Measurements from ENCODE around the gene TPD52L1.
A peak's percentile ranks its signal among the peaks of the same experiment; 100 is the strongest.
"Not testable (repeated sequence)": the region's sequence is repeated elsewhere in the genome, so short reads cannot be mapped to it uniquely, and the experiment has no call there.

Gene TPD52L1

GRCh38 chr6:125153391-125154117, at the start of gene TPD52L1:
Gene TPD52L1, plus strand, starts transcription at chr6:125153773. Its CDS starts 179 bp downstream, at chr6:125153952.
- peak; percentile 34 to 36 for DNase-seq (ENCODE audit: low read depth in 2 of 2)

- DNase-seq (ENCODE audit: low read depth in 2 of 2), result no peak
Measured at GRCh38 chr6:125104425-125104824, 49.1 kb upstream of the TPD52L1 start.

GRCh38 chr6:125107048-125107447, 46.5 kb upstream of the TPD52L1 start:
- DNase-seq (ENCODE audit: low read depth in 2 of 2), result no peak

GRCh38 chr6:125107896-125108295, 45.7 kb upstream of the TPD52L1 start:
- DNase-seq (ENCODE audit: low read depth in 2 of 2), result no peak

- DNase-seq (ENCODE audit: low read depth in 2 of 2), result no peak
Measured at GRCh38 chr6:125110056-125110455, 43.5 kb upstream of the TPD52L1 start.

- DNase-seq (ENCODE audit: low read depth in 2 of 2), result no peak
Measured at GRCh38 chr6:125111219-125111983, 42.2 kb upstream of the TPD52L1 start.

GRCh38 chr6:125112934-125113333, 40.6 kb upstream of the TPD52L1 start:
- no peak for DNase-seq (ENCODE audit: low read depth in 2 of 2)

- peak in 1 of 2 donors; percentile 8 for DNase-seq (ENCODE audit: low read depth in 2 of 2)
Measured at GRCh38 chr6:125114248-125114858, 39.2 kb upstream of the TPD52L1 start.

- DNase-seq (ENCODE audit: low read depth in 2 of 2), result no peak
Measured at GRCh38 chr6:125116170-125116569, 37.4 kb upstream of the TPD52L1 start.

GRCh38 chr6:125116710-125117109, 36.9 kb upstream of the TPD52L1 start:
- no peak for DNase-seq (ENCODE audit: low read depth in 2 of 2)

GRCh38 chr6:125117818-125118217, 35.8 kb upstream of the TPD52L1 start:
- DNase-seq (ENCODE audit: low read depth in 2 of 2), result no peak

- DNase-seq (ENCODE audit: low read depth in 2 of 2), result no peak
Measured at GRCh38 chr6:125120054-125120590, 33.5 kb upstream of the TPD52L1 start.

GRCh38 chr6:125121894-125122293, 31.7 kb upstream of the TPD52L1 start:
- DNase-seq (ENCODE audit: low read depth in 2 of 2), result no peak

GRCh38 chr6:125123051-125123450, 30.5 kb upstream of the TPD52L1 start:
- DNase-seq (ENCODE audit: low read depth in 2 of 2), result no peak

- DNase-seq (ENCODE audit: low read depth in 2 of 2), result no peak
Measured at GRCh38 chr6:125123468-125124048, 30.0 kb upstream of the TPD52L1 start.

GRCh38 chr6:125124049-125124669, 29.4 kb upstream of the TPD52L1 start:
- DNase-seq (ENCODE audit: low read depth in 2 of 2), result no peak

GRCh38 chr6:125125856-125126255, 27.7 kb upstream of the TPD52L1 start:
- not testable (repeated sequence) for DNase-seq (ENCODE audit: low read depth in 2 of 2)

GRCh38 chr6:125129354-125129753, 24.2 kb upstream of the TPD52L1 start:
- DNase-seq (ENCODE audit: low read depth in 2 of 2), result no peak

- no peak for DNase-seq (ENCODE audit: low read depth in 2 of 2)
Measured at GRCh38 chr6:125132058-125132457, 21.5 kb upstream of the TPD52L1 start.

GRCh38 chr6:125136378-125136777, 17.2 kb upstream of the TPD52L1 start:
- DNase-seq (ENCODE audit: low read depth in 2 of 2), result no peak

- DNase-seq (ENCODE audit: low read depth in 2 of 2), result no peak
Measured at GRCh38 chr6:125138083-125138482, 15.5 kb upstream of the TPD52L1 start.

GRCh38 chr6:125140808-125141207, 12.8 kb upstream of the TPD52L1 start:
- no peak for DNase-seq (ENCODE audit: low read depth in 2 of 2)
